OCI-LY3 (cell line): Measurements from ENCODE around the gene ATXN2.

Source experiments
- H2AFZ ChIP-seq: fragments of 200-600, 300-600 bp; shearing (Covaris generic); 2 replicates; pipeline ENCODE4 v1.6.0; 2014; ENCODE audit warnings: antibody characterized with exemption, low read depth, low read length
- H3K27ac ChIP-seq: fragments of 200-600, 300-600 bp; sonication (generic); 2 replicates; pipeline ENCODE4 v1.5.1; 2014; ENCODE audit warnings: mild to moderate bottlenecking, low read length, moderate library complexity, mixed read lengths
- H3K27me3 ChIP-seq: fragments of 200-600, 300-600 bp; sonication (generic); 2 replicates; pipeline ENCODE4 v1.6.1; 2014; ENCODE audit warnings: low read depth, low read length, mixed read lengths
- H3K36me3 ChIP-seq: fragments of 200-600, 300-600 bp; sonication (generic); replicated peaks from 2 replicates; pipeline ENCODE3; 2014; ENCODE audit warnings: low read depth, low read length, mixed read lengths
- H3K4me1 ChIP-seq: fragments of 300-600, 200-600 bp; sonication (generic); 2 replicates; pipeline ENCODE4 v1.6.1; 2014; ENCODE audit warnings: low read length, mixed read lengths
- H3K4me2 ChIP-seq: fragments of 200-600, 300-600 bp; sonication (generic); 2 replicates; pipeline ENCODE4 v1.6.1; 2014; ENCODE audit warnings: low read length, mixed read lengths
- H3K4me3 ChIP-seq: fragments of 300-600, 200-600 bp; sonication (generic); 2 replicates; pipeline ENCODE4 v1.5.1; 2014; ENCODE audit warnings: antibody characterized with exemption, mild to moderate bottlenecking, low read length, moderate library complexity
- H3K79me2 ChIP-seq: fragments of 300-600, 200-600 bp; shearing (Covaris generic); 2 replicates; pipeline ENCODE4 v1.6.1; 2014; ENCODE audit warnings: mild to moderate bottlenecking, low read length, mixed read lengths
- H3K9ac ChIP-seq: fragments of 300-600, 200-600 bp; shearing (Covaris generic); 2 replicates; pipeline ENCODE4 v1.6.0; 2014; ENCODE audit warnings: mild to moderate bottlenecking, low read length, moderate library complexity
- H3K9me3 ChIP-seq: fragments of 200-600, 300-600 bp; shearing (Covaris generic); 2 replicates; pipeline ENCODE4 v1.6.1; 2014; ENCODE audit warnings: low read length, mixed read lengths; ENCODE audit not compliant: insufficient read depth
- H4K20me1 ChIP-seq: fragments of 200-600, 300-600 bp; sonication (generic); 2 replicates; pipeline ENCODE4 v1.6.1; 2016; ENCODE audit warnings: low read length, mixed read lengths; ENCODE audit not compliant: insufficient read depth
- EZH2phosphoT487 ChIP-seq: fragments of 200-600 bp; shearing (Covaris generic); IDR thresholded peaks from 2 replicates; pipeline ENCODE4 v1.6.1; 2018; ENCODE audit warnings: antibody characterized with exemption, mixed run types, low read depth
- TF ChIP-seq, protein P1 (sequence below): fragments of 200-600, 300-600 bp; sonication (generic); IDR thresholded peaks from 2 replicates; pipeline ENCODE4 v1.5.1; 2014; ENCODE audit warnings: antibody characterized with exemption, low read length, low read depth

The ATXN2 gene

DNA sequence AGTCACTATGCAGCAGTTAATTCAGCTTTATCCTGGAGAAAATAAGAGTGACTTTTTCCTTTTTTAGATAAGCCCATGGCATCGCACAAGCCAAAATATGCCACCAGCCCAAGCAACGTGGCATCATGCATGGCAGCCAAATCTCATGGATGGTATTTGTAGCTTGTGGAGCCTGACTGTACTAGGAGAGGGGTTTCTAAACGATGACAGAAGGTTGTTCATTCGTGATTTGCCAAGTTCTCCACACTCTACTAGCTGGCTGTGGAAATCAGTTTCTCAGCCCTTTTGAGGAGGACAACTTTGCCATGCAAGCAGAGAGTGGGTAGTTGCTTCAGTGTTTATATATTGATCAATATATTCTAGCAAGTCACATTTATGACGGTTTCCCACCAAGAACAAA lies 41.4 kb upstream of the ATXN2 start:
- Histone ChIP-seq H4K20me1 (no peaks in the 10 kb centered on the region), H3K4me2 (no peak overlapping the region), H3K9ac (no peak overlapping the region), H3K36me3 (peaks cover 22% of the 10 kb centered on the region), H3K4me3 (no peak overlapping the region), H3K4me1 (peaks cover 6% of the 10 kb centered on the region), H3K27ac (no peak overlapping the region), H3K79me2 (no peaks in the 10 kb centered on the region), H2AFZ (no peak overlapping the region), H3K27me3 (no peaks in the 10 kb centered on the region), H3K9me3 (no peaks in the 10 kb centered on the region)
- TF ChIP-seq EZH2phosphoT487, result no peak
- TF ChIP-seq, protein P1, sequence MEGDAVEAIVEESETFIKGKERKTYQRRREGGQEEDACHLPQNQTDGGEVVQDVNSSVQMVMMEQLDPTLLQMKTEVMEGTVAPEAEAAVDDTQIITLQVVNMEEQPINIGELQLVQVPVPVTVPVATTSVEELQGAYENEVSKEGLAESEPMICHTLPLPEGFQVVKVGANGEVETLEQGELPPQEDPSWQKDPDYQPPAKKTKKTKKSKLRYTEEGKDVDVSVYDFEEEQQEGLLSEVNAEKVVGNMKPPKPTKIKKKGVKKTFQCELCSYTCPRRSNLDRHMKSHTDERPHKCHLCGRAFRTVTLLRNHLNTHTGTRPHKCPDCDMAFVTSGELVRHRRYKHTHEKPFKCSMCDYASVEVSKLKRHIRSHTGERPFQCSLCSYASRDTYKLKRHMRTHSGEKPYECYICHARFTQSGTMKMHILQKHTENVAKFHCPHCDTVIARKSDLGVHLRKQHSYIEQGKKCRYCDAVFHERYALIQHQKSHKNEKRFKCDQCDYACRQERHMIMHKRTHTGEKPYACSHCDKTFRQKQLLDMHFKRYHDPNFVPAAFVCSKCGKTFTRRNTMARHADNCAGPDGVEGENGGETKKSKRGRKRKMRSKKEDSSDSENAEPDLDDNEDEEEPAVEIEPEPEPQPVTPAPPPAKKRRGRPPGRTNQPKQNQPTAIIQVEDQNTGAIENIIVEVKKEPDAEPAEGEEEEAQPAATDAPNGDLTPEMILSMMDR, result no peak

- Histone ChIP-seq H3K27ac (no peak overlapping the region), H2AFZ (no peak overlapping the region), H3K79me2 (no peaks in the 10 kb centered on the region), H4K20me1 (no peaks in the 10 kb centered on the region), H3K4me1 (peaks cover 8% of the 10 kb centered on the region), H3K9me3 (no peaks in the 10 kb centered on the region), H3K36me3 (peaks cover 12% of the 10 kb centered on the region), H3K4me2 (no peak overlapping the region), H3K4me3 (no peak overlapping the region), H3K9ac (no peak overlapping the region), H3K27me3 (no peaks in the 10 kb centered on the region)
- TF ChIP-seq, protein P1, result no peak
- no peak for TF ChIP-seq EZH2phosphoT487
Observed at GRCh38 chr12:111638556-111638955, 39.4 kb upstream of the ATXN2 start.

- H3K36me3 ChIP-seq, result peaks cover 7% of the 10 kb centered on the region
- no peaks in the 10 kb centered on the region for H3K9me3 ChIP-seq
- no peaks in the 10 kb centered on the region for H3K27me3 ChIP-seq
- H4K20me1 ChIP-seq, result no peaks in the 10 kb centered on the region
- no peaks in the 10 kb centered on the region for H3K79me2 ChIP-seq
- H3K4me1 ChIP-seq, result peaks cover 8% of the 10 kb centered on the region
- H3K4me2 ChIP-seq, result 0 out of 2 replicates have a peak overlapping the region, but pooled peaks have one; percentile 52
- TF ChIP-seq EZH2phosphoT487, result no peak
- TF ChIP-seq, protein P1, result no peak
- no peak overlapping the region for H2AFZ ChIP-seq
- no peak overlapping the region for H3K9ac ChIP-seq
- no peak overlapping the region for H3K27ac ChIP-seq
- no peak overlapping the region for H3K4me3 ChIP-seq
Observed at GRCh38 chr12:111636209-111636945, 37.3 kb upstream of the ATXN2 start.

DNA sequence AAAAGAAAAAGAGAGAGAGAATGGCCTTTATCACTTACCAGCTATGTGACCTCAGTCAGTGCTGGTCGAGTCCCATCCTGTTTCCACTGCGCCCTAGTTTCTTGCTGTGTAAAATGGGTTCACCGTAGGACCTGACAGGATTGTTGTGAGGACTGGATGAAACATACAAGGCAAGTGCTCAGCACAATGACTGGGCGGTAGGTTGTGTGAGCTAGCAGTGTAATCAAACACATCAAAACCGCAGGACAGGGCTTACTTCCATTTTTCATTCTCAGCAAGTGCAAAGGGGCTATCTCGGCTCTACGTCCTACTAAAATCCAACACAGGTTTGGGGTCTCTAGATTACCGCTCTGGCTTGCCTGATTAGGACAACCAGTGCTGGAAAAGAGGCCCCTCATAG lies 36.4 kb upstream of the ATXN2 start:
- Histone ChIP-seq H3K4me3 (0 out of 2 replicates have a peak overlapping the region, but pooled peaks have one; percentile 13), H3K9me3 (no peaks in the 10 kb centered on the region), H4K20me1 (no peaks in the 10 kb centered on the region), H3K4me2 (peak overlapping the region; percentile 52), H3K79me2 (no peaks in the 10 kb centered on the region), H3K27me3 (no peaks in the 10 kb centered on the region), H3K9ac (no peak overlapping the region), H3K4me1 (peaks cover 8% of the 10 kb centered on the region), H2AFZ (no peak overlapping the region), H3K36me3 (peaks cover 6% of the 10 kb centered on the region), H3K27ac (no peak overlapping the region)
- TF ChIP-seq, protein P1, result no peak
- TF ChIP-seq EZH2phosphoT487, result no peak
